ENCODE data around the gene TST.

- TF ChIP-seq CTCF (IDR thresholded peaks at IDR 0.05), result peak; percentile 61
- no peak for TF ChIP-seq EZH2 (IDR thresholded peaks at IDR 0.05)
- no peak for TF ChIP-seq EZH2phosphoT487 (IDR thresholded peaks at IDR 0.05)
Measured at GRCh38 chr22:36977401-36977861, 41.8 kb downstream of the TST start.
